Activated T-cell treated with anti-CD3 and anti-CD28 coated beads, Interleukin-2, amount 50 U/mL, for 72 hours (primary cell): ENCODE results near the gene ORM1. TPM values are rescaled to one million over a fixed set of nuclear protein-coding genes. Genes with fewer than 3 reads are reported as not detected.
A peak's percentile ranks its signal among the peaks of the same experiment; 100 is the strongest.
"Not testable (repeated sequence)": the region's sequence is repeated elsewhere in the genome, so short reads cannot be mapped to it uniquely, and the experiment has no call there.

Experiments
- ATAC-seq, 2 donors: fragments of 150-1000 bp; cut with Tn5 transposase; replicated peaks in 1 of 2; 2 replicates each; pipeline ENCODE4 v1.10.0; 2021; ENCODE audit warnings: moderate library complexity in 2 of 2, mild to moderate bottlenecking in 1 of 2
- DNase-seq, 2 donors: peaks; one replicate each; pipeline ENCODE4 v3.0.0; 2021 to 2022; ENCODE audit warnings: mixed read lengths in 1 of 2
- H3K27ac Mint-ChIP-seq: one replicate; pipeline ENCODE4 v1.8.0; 2022; ENCODE audit warnings: mild to moderate bottlenecking, moderate library complexity, mixed read lengths
- H3K27me3 Mint-ChIP-seq: one replicate; pipeline ENCODE4 v1.8.0; 2022; ENCODE audit warnings: low read depth, mixed read lengths
- H3K36me3 Mint-ChIP-seq, 2 donors: one replicate each; pipeline ENCODE4 v1.8.0; 2022; ENCODE audit warnings: mixed read lengths in 2 of 2, mild to moderate bottlenecking in 1 of 2; ENCODE audit not compliant: insufficient read depth in 2 of 2
- H3K4me1 Mint-ChIP-seq: one replicate; pipeline ENCODE4 v1.8.0; 2022; ENCODE audit warnings: low read depth, mixed read lengths
- H3K4me3 Mint-ChIP-seq, 2 donors: one replicate each; pipeline ENCODE4 v1.8.0; 2022; ENCODE audit warnings: mild to moderate bottlenecking in 2 of 2, mixed read lengths in 2 of 2, moderate library complexity in 2 of 2
- H3K9me3 Mint-ChIP-seq, 2 donors: one replicate each; pipeline ENCODE4 v1.8.0; 2022; ENCODE audit warnings: mixed read lengths in 2 of 2
- total RNA-seq, 2 donors: library from RNA; stranded (reverse); gene quantifications; one replicate each; pipeline ENCODE4 v1.2.3, GENCODE V29; 2022

The ORM1 gene
- total RNA-seq, 2 donors from 2014 or later, result not detected

DNA sequence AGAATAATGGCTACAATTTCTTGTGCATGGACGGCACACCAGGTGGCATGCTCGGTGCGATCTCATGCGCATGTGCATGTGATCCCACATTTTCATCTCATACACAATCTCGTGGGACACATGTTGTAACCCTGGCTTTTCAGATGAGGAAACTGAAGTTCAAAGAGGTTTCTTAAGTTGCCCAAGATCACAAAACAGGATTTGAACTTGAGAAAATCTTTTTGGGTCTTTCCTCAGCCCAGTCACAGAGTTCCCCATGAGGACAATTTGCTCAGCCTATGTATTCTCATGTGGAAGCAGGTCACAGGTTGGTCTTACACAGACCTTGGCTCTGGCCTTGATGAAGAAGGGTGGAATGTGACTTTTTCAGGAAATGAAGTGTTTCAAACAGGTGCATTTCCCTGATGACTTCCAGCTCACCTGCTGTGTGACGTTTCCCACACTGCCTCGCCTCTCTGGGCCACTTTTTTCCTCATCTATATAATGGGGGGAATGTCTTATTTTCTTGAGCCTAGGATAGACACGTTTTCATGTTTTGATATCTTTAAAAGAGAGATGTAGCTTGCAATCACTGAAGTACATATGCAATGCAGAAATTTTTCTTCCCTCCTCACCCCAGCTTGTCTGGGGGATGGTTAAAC lies 7.1 kb upstream of the ORM1 start:
- Mint-ChIP-seq H3K27me3 (peaks cover 7% of the 10 kb centered on the region), H3K27ac (no peak overlapping the region), H3K4me1 (peaks cover 20% of the 10 kb centered on the region), H3K36me3 (no peaks in the 10 kb centered on the region), H3K4me3 (no peak overlapping the region), H3K9me3 (no peaks in the 10 kb centered on the region)
- no peak for ATAC-seq
- DNase-seq, result no peak

DNA sequence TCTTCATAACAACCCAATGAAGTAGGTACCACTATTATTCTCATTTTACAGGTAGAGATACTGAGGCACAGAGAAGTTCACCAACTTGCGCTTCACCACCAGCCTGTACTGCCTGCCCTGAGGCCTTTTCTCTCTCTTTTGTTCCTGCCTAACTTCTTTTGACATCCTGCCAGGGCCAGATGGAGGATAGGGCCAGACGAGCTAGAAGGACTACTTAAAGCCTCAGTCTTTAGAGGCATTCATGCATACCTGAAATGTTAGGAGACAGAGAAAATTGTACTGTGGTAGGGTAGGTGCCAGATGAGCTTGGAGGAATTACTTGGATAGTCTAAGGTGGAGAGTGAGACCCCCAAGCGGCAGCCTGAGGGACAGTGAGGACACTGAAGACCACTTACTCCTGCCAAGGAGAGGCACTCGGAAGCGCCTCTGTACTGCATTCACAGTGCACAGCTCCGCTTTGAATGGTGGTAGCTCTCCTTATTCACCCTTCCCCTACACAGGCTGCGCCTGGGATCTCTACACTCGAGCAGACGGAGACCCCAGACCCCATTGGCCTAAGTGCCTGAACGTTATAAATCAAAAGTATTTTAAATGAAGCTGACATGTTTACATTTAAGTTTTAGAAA lies 6.2 kb upstream of the ORM1 start:
- Mint-ChIP-seq H3K27me3 (peaks cover 7% of the 10 kb centered on the region), H3K4me3 (no peak overlapping the region), H3K27ac (no peak overlapping the region), H3K9me3 (no peaks in the 10 kb centered on the region), H3K36me3 (no peaks in the 10 kb centered on the region), H3K4me1 (peaks cover 24% of the 10 kb centered on the region)
- DNase-seq (no peak), ATAC-seq (no peak)

DNA sequence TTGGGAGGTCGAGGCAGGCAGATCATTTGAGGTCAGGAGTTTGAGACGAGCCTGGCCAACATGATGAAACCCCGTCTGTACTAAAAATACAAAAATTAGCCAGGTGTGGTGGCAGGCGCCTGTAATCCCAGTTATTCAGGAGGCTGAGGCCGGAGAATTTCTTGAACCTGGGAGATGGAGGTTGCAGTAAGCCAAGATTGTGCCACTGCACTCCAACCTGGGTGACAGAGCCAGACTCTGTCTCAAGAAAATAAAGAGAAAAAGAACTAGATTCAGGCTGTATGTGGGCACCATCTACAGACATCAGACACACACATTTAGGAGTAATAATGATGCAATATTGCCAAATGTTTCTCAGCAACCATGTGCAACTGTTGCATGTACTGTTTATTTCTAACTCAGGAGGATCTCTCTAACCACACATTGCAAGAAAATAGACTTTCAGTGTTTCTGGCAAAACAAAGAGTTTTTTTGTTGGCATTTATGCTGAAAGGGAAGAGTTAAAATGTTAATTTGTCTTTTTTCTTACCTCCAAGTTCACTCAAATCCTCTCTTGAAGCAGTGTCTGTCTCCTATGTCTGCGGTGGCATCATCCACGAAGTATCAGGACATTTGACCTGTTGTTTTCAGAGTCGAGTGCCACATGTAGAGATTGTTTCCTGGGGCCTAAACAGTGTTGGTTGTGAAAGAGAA lies 5.1 kb upstream of the ORM1 start:
- no peaks in the 10 kb centered on the region for H3K9me3 Mint-ChIP-seq
- peak overlapping the region; percentile 88 for H3K27ac Mint-ChIP-seq
- peaks cover 32% of the 10 kb centered on the region for H3K4me1 Mint-ChIP-seq
- peak overlapping the region in 1 of 2 donors; percentile 37 for H3K4me3 Mint-ChIP-seq
- no peaks in the 10 kb centered on the region for H3K36me3 Mint-ChIP-seq
- H3K27me3 Mint-ChIP-seq, result peaks cover 7% of the 10 kb centered on the region
- ATAC-seq (peak; percentile 43 to 59), DNase-seq (no peak)

DNA sequence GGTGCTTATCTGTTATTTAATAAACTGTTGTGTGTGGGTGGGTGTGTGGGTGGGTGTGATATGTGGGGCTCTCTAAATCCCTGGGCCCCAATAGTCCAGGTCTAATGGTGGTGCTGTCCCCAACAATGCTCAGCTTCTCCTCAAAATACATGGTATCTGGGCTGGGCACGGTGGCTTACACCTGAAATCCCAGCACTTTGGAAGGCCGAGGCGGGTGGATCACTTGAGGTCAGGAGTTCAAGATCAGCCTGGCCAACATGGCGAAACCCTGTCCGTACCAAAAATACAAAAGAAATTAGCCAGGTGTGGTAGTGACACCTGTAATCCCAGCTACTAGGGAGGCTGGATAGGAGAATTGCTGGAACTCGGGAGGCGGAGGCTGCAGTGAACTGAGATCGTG lies 4.5 kb upstream of the ORM1 start:
- H3K4me1 Mint-ChIP-seq, result peaks cover 32% of the 10 kb centered on the region
- H3K27me3 Mint-ChIP-seq, result peaks cover 7% of the 10 kb centered on the region
- H3K27ac Mint-ChIP-seq, result peak overlapping the region; percentile 42
- no peak overlapping the region for H3K4me3 Mint-ChIP-seq
- DNase-seq (no peak), ATAC-seq (no peak)
- no peaks in the 10 kb centered on the region for H3K9me3 Mint-ChIP-seq
- H3K36me3 Mint-ChIP-seq, result no peaks in the 10 kb centered on the region

DNA sequence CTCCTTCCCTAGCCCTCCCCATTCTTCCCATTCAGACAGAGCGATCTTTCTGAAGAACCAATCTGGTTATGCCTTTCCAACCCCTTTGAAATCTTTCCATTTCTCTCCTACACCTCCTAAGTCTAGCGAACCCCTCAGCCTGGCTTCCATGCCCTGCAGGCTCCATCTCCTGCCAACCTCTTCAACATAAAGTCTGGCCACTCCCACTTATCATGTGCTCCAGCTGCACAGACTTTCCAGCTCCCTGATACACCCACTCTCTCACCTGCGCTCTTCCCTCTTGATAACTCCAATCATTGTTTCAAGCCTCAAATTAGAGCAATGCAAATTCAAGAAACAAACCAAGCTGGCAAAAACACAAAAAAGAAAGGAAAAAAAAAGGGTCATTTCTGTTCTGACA lies 3.8 kb upstream of the ORM1 start:
- DNase-seq, result no peak
- Mint-ChIP-seq H3K36me3 (no peaks in the 10 kb centered on the region), H3K9me3 (no peaks in the 10 kb centered on the region), H3K27ac (no peak overlapping the region), H3K27me3 (peaks cover 7% of the 10 kb centered on the region), H3K4me3 (peak overlapping the region in 1 of 2 donors; percentile 4), H3K4me1 (peaks cover 32% of the 10 kb centered on the region)
- ATAC-seq, result no peak

DNA sequence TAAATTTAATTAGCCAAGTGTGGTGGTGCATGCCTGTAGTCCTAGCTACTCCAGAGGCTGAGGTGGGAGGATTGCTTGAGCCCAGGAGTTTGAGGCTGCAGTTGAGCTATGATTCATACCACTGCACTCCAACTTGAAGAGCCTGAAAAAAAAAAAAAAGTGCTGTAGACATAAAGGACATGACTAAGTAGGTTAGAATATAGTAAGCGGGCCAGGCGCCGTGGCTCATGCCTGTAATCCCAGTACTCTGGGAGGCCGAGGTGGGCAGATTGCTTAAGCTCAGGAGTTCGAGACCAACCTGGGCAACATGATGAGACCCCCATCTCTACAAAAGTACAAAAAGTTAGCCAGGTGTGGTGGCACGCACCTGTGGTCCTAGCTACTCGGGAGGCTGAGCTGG lies 2.2 kb upstream of the ORM1 start:
- H3K4me3 Mint-ChIP-seq, result peak overlapping the region in 1 of 2 donors; percentile 34
- not testable (repeated sequence) for H3K9me3 Mint-ChIP-seq, H3K27me3 Mint-ChIP-seq, H3K36me3 Mint-ChIP-seq
- peak overlapping the region; percentile 42 for H3K27ac Mint-ChIP-seq
- H3K4me1 Mint-ChIP-seq, result peaks cover 32% of the 10 kb centered on the region
- ATAC-seq (peak in 1 of 2 donors; percentile 65), DNase-seq (peak in 1 of 2 donors; percentile 51)

DNA sequence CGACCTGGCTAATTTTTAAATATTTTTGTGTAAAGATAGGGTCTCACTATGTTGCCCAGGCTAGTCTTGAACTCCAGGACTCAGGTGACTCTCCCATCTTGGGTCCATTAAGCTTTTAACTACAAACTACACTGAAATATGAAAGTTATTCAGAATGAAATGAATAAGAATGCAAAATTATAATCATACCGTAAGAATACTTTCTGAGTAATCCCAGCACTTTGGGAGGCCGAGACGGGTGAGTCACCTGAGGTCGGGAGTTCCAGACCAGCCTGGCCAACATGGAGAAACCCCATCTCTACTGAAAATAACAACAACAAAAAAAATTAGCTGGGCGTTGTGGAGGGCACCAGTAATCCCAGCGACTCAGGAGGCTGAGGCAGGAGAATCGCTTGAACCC lies 1.1 kb upstream of the ORM1 start:
- Mint-ChIP-seq H3K9me3 (no peaks in the 10 kb centered on the region), H3K4me3 (peak overlapping the region in 1 of 2 donors; percentile 71), H3K4me1 (peaks cover 32% of the 10 kb centered on the region), H3K27ac (peak overlapping the region; percentile 82), H3K36me3 (no peaks in the 10 kb centered on the region), H3K27me3 (peaks cover 7% of the 10 kb centered on the region)
- peak; percentile 33 to 61 for ATAC-seq
- peak; percentile 62 to 72 for DNase-seq

DNA sequence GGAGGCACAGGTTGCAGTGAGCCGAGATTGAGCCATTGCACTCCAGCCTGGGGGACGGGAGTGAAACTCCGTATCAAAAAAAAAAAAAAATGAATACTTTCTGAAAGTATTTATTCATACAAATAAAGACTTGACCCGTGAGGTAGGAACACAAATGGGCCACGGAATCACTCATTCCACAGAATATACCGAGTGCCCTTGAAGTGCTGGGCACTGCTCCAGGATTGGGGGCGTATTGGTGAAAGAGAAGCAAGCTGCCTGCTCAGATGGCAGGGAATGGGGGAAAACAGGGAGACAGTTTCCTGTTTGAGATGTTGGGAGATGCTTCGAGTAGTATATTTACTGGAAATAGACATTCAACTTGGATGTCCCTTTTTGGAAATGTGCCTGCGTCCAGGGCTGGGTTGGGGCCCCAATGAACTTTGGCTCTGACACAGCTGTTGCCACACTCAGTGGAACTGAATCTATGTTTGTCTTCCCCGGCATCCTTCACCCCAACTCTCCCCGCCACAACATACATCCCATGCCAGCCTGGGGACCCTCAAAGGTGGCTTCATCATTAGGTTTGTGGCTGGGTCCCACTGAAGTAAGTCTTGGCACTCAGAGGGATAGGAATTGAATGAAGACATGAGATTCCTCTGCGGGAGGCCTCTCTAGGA lies 609 bp upstream of the ORM1 start:
- DNase-seq, result not testable (repeated sequence)
- Mint-ChIP-seq H3K27ac (peak overlapping the region; percentile 82), H3K4me3 (peak overlapping the region in 1 of 2 donors; percentile 71)

DNA sequence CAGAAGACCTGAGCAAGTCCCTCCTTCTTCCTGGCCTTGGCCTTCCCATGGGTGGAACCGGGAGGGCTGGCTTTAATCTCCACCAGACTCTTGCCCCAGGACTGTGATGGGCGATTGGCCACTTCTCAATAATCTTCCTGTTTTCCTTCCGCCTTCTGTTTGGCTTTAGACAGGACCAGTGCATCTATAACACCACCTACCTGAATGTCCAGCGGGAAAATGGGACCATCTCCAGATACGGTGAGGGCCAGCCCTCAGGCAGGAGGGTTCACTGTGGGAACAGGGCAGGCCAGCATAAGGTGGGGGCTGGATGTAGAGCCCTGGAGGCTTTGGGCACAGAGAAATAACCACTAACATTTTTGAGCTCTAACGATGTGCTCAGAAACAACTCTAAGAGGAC lies 951 bp downstream of the ORM1 start:
- not testable (repeated sequence) for DNase-seq, H3K27me3 Mint-ChIP-seq

More for the DNA sequence above, 609 bp upstream of the ORM1 start:
- not testable (repeated sequence) for H3K36me3 Mint-ChIP-seq, H3K27me3 Mint-ChIP-seq, H3K9me3 Mint-ChIP-seq
- H3K4me1 Mint-ChIP-seq, result peaks cover 32% of the 10 kb centered on the region
- peak in 1 of 2 donors; percentile 25 for ATAC-seq

DNA sequence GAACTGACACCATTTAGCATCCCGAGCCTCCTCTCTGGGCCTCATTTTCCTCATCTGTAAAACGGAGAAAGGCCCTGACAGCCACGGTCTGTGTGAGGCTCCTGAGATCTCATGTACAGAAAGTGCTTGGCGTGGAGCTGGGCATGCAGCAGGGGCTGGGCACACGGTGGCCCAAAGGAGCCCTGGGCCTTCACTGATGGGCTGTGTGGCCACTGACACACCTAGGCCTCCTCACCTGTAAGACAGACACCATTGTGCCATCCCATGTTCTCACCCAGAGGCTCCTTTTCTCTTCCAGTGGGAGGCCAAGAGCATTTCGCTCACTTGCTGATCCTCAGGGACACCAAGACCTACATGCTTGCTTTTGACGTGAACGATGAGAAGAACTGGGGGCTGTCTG lies 1.6 kb downstream of the ORM1 start:
- ATAC-seq (peak in 1 of 2 donors; percentile 8), DNase-seq (no peak)
- H3K9me3 Mint-ChIP-seq, result no peaks in the 10 kb centered on the region
- H3K27ac Mint-ChIP-seq, result no peak overlapping the region
- H3K4me3 Mint-ChIP-seq, result no peak overlapping the region
- H3K36me3 Mint-ChIP-seq, result no peaks in the 10 kb centered on the region
- H3K4me1 Mint-ChIP-seq, result peaks cover 12% of the 10 kb centered on the region
- peaks cover 1% of the 10 kb centered on the region for H3K27me3 Mint-ChIP-seq

More for the DNA sequence above, 951 bp downstream of the ORM1 start:
- H3K4me1 Mint-ChIP-seq, result peaks cover 19% of the 10 kb centered on the region
- H3K4me3 Mint-ChIP-seq, H3K36me3 Mint-ChIP-seq, H3K27ac Mint-ChIP-seq, H3K9me3 Mint-ChIP-seq, ATAC-seq: not testable (repeated sequence)

DNA sequence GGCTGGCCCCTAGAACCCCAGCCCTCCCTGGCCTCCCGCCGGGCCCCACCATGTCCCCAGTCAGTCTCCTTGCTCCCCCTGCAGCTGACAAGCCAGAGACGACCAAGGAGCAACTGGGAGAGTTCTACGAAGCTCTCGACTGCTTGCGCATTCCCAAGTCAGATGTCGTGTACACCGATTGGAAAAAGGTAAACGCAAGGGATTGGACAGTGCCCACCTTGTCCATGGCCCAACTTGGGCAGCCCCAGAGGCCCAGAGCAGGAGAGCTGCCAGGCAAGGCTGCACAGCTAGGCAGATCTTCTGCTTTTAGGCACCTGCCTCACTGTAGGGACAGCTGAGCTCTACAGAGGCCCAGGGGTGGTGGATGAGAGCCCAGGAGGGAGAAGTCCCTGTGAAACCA lies 2.1 kb downstream of the ORM1 start:
- H3K36me3 Mint-ChIP-seq, DNase-seq, H3K4me3 Mint-ChIP-seq, H3K9me3 Mint-ChIP-seq, H3K27ac Mint-ChIP-seq, H3K27me3 Mint-ChIP-seq: not testable (repeated sequence)
- peak in 1 of 2 donors; percentile 14 for ATAC-seq
- peaks cover 12% of the 10 kb centered on the region for H3K4me1 Mint-ChIP-seq

DNA sequence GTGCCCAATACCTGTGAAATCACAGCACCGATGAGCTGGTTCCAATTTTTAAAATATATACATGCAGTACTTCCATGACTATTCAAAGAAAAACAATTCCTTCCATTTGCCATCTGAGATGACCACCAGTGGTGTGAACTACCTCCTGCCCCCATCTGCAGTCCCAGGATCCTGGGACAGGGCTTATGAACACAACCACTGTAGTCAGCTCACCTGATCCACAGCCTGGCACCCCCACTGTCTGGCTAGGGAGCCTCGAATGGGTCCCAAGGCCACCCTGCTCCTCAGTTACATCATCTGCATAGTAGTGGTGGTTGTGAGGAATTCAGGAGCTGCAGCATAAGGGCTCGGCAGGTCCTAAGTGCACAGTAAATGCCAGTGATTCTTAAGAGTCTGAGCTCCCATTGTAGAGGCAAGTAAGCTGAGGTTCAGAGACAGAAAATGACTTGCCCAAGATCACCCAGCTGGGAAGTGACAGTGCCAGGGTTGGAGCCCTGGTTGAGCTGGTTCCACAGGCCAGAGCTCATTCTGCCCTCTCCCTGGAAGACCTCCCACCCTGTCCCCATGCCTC lies 2.9 kb downstream of the ORM1 start:
- H3K27ac Mint-ChIP-seq, H3K36me3 Mint-ChIP-seq, H3K9me3 Mint-ChIP-seq, DNase-seq, H3K27me3 Mint-ChIP-seq, H3K4me3 Mint-ChIP-seq: not testable (repeated sequence)
- H3K4me1 Mint-ChIP-seq, result peaks cover 15% of the 10 kb centered on the region
- ATAC-seq, result peak in 1 of 2 donors; percentile 11

DNA sequence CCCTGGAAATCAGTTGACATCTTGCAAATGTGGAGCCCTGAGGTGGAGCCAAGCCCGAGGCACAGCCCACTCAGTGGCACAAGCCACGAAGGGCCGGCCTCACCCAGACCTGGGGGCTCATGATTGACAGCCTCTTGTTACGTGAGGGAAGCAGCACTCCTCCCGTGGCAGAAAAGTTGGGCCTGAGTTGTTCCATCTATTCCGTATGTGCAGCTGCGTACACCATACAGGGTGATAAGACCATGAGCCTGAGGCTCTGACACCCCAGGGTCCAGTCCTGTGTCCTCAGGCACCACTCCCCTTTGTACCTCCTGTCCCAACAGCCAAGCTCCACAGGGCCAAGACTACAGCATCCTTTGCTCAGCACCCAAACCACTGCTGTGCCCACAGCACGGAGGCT lies 4.9 kb downstream of the ORM1 start:
- H3K27ac Mint-ChIP-seq, result no peak overlapping the region
- no peaks in the 10 kb centered on the region for H3K36me3 Mint-ChIP-seq
- peaks cover 8% of the 10 kb centered on the region for H3K4me1 Mint-ChIP-seq
- no peak overlapping the region for H3K4me3 Mint-ChIP-seq
- no peaks in the 10 kb centered on the region for H3K27me3 Mint-ChIP-seq
- ATAC-seq (peak; percentile 1), DNase-seq (no peak)
- H3K9me3 Mint-ChIP-seq, result no peaks in the 10 kb centered on the region
